GM12878 (cell line): Measurements from ENCODE around the gene COX17. TPM values are rescaled to one million over a fixed set of nuclear protein-coding genes. Genes with fewer than 3 reads are reported as not detected.
A peak's percentile ranks its signal among the peaks of the same experiment; 100 is the strongest.

Experiments used
- ATF3 ChIP-seq: IDR thresholded peaks from 2 replicates; pipeline ENCODE4 v1.6.1; 2011; ENCODE audit warnings: low read depth, mild to moderate bottlenecking, low read length, moderate library complexity, borderline replicate concordance; ENCODE audit errors: extremely low read depth
- CBX5 ChIP-seq: sonication (generic); IDR thresholded peaks from 2 replicates; pipeline ENCODE4 v1.6.1; 2016; ENCODE audit warnings: low read depth, moderate library complexity, mild to moderate bottlenecking, inconsistent platforms
- CREM ChIP-seq: IDR thresholded peaks from 2 replicates; pipeline ENCODE4 v1.6.1; 2014; ENCODE audit warnings: antibody characterized with exemption, low read depth
- ESRRA ChIP-seq: IDR thresholded peaks from 2 replicates; pipeline ENCODE4 v1.6.1; 2012; ENCODE audit warnings: mild to moderate bottlenecking, low read length, improper control_type of control experiment
- JUNB ChIP-seq: IDR thresholded peaks from 2 replicates; pipeline ENCODE4 v1.6.1; 2016; ENCODE audit warnings: antibody characterized with exemption, mild to moderate bottlenecking
- NKRF ChIP-seq: fragments of 450-650 bp; conservative IDR thresholded peaks from 2 replicates; pipeline ENCODE4 v1.6.1; 2017; ENCODE audit warnings: mild to moderate bottlenecking, moderate library complexity
- NR2C1 ChIP-seq: fragments of 450-650 bp; IDR thresholded peaks from 2 replicates; pipeline ENCODE4 v1.6.1; 2017; ENCODE audit warnings: antibody characterized with exemption, mild to moderate bottlenecking, moderate library complexity
- PKNOX1 ChIP-seq: fragments of 450-650 bp; IDR thresholded peaks from 2 replicates; pipeline ENCODE4 v1.6.1; 2016; ENCODE audit warnings: mild to moderate bottlenecking
- POLR2AphosphoS5 ChIP-seq: IDR thresholded peaks from 2 replicates; pipeline ENCODE4 v1.6.1; 2011; ENCODE audit warnings: mild to moderate bottlenecking, low read length, inconsistent platforms
- RELB ChIP-seq: fragments of 450-650 bp; IDR thresholded peaks from 2 replicates; pipeline ENCODE4 v1.6.1; 2017; ENCODE audit warnings: low read depth, mild to moderate bottlenecking, moderate library complexity
- SPI1 ChIP-seq: IDR thresholded peaks from 2 replicates; pipeline ENCODE4 v1.6.1; 2011; ENCODE audit warnings: low read depth, mild to moderate bottlenecking, low read length, moderate library complexity, borderline replicate concordance; ENCODE audit not compliant: insufficient read depth
- TBL1XR1 ChIP-seq: IDR thresholded peaks from 2 replicates; pipeline ENCODE4 v1.6.1; 2012; ENCODE audit warnings: low read depth, low read length, improper control_type of control experiment
- YY1 ChIP-seq: IDR thresholded peaks from 2 replicates; pipeline ENCODE4 v1.6.1; 2011; ENCODE audit warnings: low read depth, mild to moderate bottlenecking, low read length
- polyA plus RNA-seq, 11 experiments: library from polyadenylated mRNA; depleted of rRNA in 4 of 11; unstranded in 6 of 11; stranded (reverse) in 5 of 11; fragments of >200 nt; fragmentation: Nextera tagmentation in 4 of 11; fragmentation: Illumina TruSeq in 1 of 11; extraction: Ambion mirVana in 4 of 11; extraction: Trizol in 1 of 11; gene quantifications; 1 replicate in 1 of 11; 2 replicates in 10 of 11; pipeline versions ENCODE4 v1.2.1 to v1.2.3, GENCODE V29; 2011 to 2016; ENCODE audit warnings: inconsistent platforms in 2 of 11, missing spikeins in 2 of 11, low read depth in 1 of 11
- total RNA-seq, 4 experiments: library from RNA; depleted of rRNA in 3 of 4; stranded (reverse); fragments of >200 nt in 3 of 4; fragmentation: Illumina TruSeq in 1 of 4; extraction: Trizol in 1 of 4; gene quantifications; 2 replicates each; pipeline versions ENCODE4 v1.2.1 to v1.2.3, GENCODE V29; 2013 to 2021

The COX17 gene
- total and polyA plus RNA-seq, 10 of the 15 experiments (the other 5 are each of a cell fraction or from before 2014, with no cell fraction given) = 111 to 717 (median 243) TPM

- TF ChIP-seq NKRF = no peak
- TF ChIP-seq ATF3 = no peak
- no peak; the same call in 1 of the 2 replicates for TF ChIP-seq TBL1XR1
- no peak; the same call in 1 of the 2 replicates for TF ChIP-seq JUNB
- TF ChIP-seq RELB = peak; percentile 71
- TF ChIP-seq CREM = peak; percentile 31; the same call in 1 of the 2 replicates
- 0 out of 2 replicates have a peak, but pooled peaks have one; percentile 26 for TF ChIP-seq POLR2AphosphoS5
- peak; percentile 80 for TF ChIP-seq PKNOX1
- TF ChIP-seq NR2C1 = 0 out of 2 replicates have a peak, but pooled peaks have one; percentile 9
- no peak for TF ChIP-seq YY1
- peak; percentile 16; the same call in 1 of the 2 replicates for TF ChIP-seq SPI1
- TF ChIP-seq ESRRA = no peak
- no peak for TF ChIP-seq CBX5
Measured at GRCh38 chr3:119628816-119629445, 48.3 kb downstream of the COX17 start (continued).
